Measurements from ENCODE around the gene ROS1.
"Not testable (repeated sequence)": the region's sequence is repeated elsewhere in the genome, so short reads cannot be mapped to it uniquely, and the experiment has no call there.

ROS1 gene

GRCh38 chr6:117380298-117380697, 45.4 kb downstream of the ROS1 start:
- no peak for DNase-seq (ENCODE audit: low spot score)

GRCh38 chr6:117375446-117375845, 50.3 kb downstream of the ROS1 start:
- DNase-seq (ENCODE audit: low spot score), result no peak

GRCh38 chr6:117373211-117373813, 52.4 kb downstream of the ROS1 start:
- DNase-seq (ENCODE audit: low spot score), result no peak

GRCh38 chr6:117372289-117372688, 53.5 kb downstream of the ROS1 start:
- DNase-seq (ENCODE audit: low spot score), result not testable (repeated sequence)

- no peak for DNase-seq (ENCODE audit: low spot score)
Measured at GRCh38 chr6:117371492-117371891, 54.2 kb downstream of the ROS1 start.

- no peak for DNase-seq (ENCODE audit: low spot score)
Measured at GRCh38 chr6:117359581-117359980, 66.2 kb downstream of the ROS1 start.

- DNase-seq (ENCODE audit: low spot score), result no peak
Measured at GRCh38 chr6:117354671-117355070, 71.1 kb downstream of the ROS1 start.

- DNase-seq (ENCODE audit: low spot score), result no peak
Measured at GRCh38 chr6:117352466-117353081, 73.2 kb downstream of the ROS1 start.

GRCh38 chr6:117351521-117351920, 74.2 kb downstream of the ROS1 start:
- DNase-seq (ENCODE audit: low spot score), result no peak

GRCh38 chr6:117346142-117346930, 79.4 kb downstream of the ROS1 start:
- no peak for DNase-seq (ENCODE audit: low spot score)

- no peak for DNase-seq (ENCODE audit: low spot score)
Measured at GRCh38 chr6:117345292-117345610, 80.5 kb downstream of the ROS1 start.

- no peak for DNase-seq (ENCODE audit: low spot score)
Measured at GRCh38 chr6:117344444-117345291, 81.1 kb downstream of the ROS1 start.

GRCh38 chr6:117338567-117338966, 87.2 kb downstream of the ROS1 start:
- DNase-seq (ENCODE audit: low spot score), result no peak

- no peak for DNase-seq (ENCODE audit: low spot score)
Measured at GRCh38 chr6:117329926-117330325, 95.8 kb downstream of the ROS1 start.

GRCh38 chr6:117328500-117328899, 97.2 kb downstream of the ROS1 start:
- no peak for DNase-seq (ENCODE audit: low spot score)

- no peak for DNase-seq (ENCODE audit: low spot score)
Measured at GRCh38 chr6:117328005-117328389, 97.7 kb downstream of the ROS1 start.

- no peak for DNase-seq (ENCODE audit: low spot score)
Measured at GRCh38 chr6:117327149-117328004, 98.4 kb downstream of the ROS1 start.

GRCh38 chr6:117326396-117326795, 99.3 kb downstream of the ROS1 start:
- no peak for DNase-seq (ENCODE audit: low spot score)

- DNase-seq (ENCODE audit: low spot score), result no peak
Measured at GRCh38 chr6:117317261-117317660, 108.5 kb downstream of the ROS1 start.

GRCh38 chr6:117311726-117312125, 114.0 kb downstream of the ROS1 start:
- no peak for DNase-seq (ENCODE audit: low spot score)

GRCh38 chr6:117311310-117311709, 114.4 kb downstream of the ROS1 start:
- DNase-seq (ENCODE audit: low spot score), result no peak

GRCh38 chr6:117309611-117310010, 116.1 kb downstream of the ROS1 start:
- DNase-seq (ENCODE audit: low spot score), result no peak
